CD4-positive, alpha-beta T cell treated with Interleukin-4 for 1 hour (primary cell): ENCODE results near the gene ARHGAP18.
A peak's percentile ranks its signal among the peaks of the same experiment; 100 is the strongest.
"Not testable (repeated sequence)": the region's sequence is repeated elsewhere in the genome, so short reads cannot be mapped to it uniquely, and the experiment has no call there.

Experiments used
- DNase-seq, 2 donors: peaks; one replicate each; pipeline ENCODE4 v3.0.0-alpha.2; 2020 to 2022

The ARHGAP18 gene

DNA sequence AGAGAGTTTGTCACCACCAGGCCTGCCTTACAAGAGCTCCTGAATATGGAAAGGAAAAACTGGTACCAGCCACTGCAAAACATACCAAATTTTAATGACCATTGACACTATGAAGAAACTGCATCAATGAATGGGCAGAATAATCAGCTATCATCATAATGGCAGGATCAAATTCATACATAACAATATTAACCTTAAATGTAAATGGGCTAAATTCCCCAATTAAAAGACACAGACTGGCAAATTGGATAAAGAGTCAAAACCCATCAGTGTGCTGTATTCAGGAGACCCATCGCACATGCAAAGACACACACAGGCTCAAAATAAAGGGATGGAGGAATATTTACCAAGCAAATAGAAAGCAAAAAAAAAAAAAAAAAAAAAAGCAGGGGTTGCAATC, 139.0 kb downstream of the ARHGAP18 start:
- DNase-seq: not testable (repeated sequence)

DNA sequence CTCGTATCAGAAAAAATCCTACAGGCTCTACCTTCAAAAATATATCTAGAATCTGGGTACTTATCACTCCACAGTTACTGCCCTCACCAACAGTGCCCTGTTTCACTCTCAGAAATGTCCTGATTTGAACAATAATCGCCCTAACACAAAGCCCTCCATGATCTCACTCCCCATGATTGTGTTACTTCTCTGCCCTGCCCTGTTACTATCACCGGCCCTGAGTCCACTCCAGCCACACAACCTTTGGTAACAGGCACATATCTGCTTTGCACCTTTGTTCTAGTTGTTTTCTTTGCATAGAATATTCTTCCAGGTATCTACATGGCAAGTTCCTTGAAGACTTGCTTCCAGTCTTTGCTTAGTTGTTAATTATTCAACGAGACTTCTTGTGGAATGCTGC, 142.0 kb downstream of the ARHGAP18 start:
- no peak for DNase-seq

DNA sequence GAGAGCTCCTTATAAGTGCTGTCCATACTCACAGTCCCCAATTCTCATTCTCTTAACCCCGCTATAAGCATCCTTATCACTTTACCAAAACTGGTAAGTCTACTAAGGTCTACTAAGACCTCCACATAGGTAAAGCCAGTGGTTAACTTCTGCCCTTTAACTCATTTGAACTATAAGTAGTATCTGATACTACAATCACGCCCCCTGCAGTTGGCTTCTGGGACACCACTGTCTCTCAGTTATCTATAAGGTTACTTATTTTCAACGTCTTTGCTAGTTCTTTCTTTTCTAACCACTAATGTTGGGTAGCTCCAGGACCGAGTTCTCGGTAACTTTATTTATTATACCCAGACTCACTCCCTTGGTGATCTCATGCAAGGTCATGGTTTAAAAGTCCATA, 142.6 kb downstream of the ARHGAP18 start:
- DNase-seq: peak in 1 of 2 donors; percentile 6

DNA sequence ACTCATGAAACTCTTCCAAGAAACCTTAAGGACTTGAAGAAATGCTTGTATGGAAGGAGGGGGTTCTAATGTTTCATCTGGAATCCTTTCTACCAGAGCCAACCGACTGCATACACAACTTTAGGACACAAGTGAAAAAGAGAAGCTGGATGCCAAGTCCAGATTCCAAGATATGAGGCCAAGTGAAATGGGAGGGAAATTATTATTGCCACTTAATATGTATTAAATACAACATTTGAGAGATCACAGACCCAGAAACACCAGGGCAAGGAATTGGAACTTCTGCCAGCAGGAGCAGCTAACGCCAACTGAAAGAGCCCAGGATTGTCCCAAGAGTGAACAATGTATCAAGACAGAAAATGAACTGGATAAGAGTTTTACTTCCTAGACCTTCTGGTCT, 144.2 kb downstream of the ARHGAP18 start:
- no peak for DNase-seq

DNA sequence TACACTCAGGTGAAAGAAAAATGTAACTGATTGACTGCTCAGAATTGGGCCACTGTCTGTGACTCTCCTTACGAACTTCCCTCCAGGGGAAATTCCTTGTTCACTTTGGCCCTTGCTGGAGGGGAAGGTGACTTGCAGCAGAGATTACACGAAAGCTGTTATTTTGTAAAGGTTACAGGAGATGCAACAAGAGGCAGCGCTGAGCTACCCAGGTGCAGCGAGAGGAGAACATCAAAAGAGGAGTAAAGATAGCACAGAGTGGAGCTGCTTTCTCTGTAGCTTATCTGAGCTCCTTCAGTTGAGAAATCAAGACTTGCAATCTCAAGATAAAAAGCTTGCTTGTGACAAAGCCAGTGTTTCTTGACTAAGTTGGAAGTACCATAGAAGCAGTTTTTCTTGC, 144.6 kb downstream of the ARHGAP18 start:
- no peak for DNase-seq

DNA sequence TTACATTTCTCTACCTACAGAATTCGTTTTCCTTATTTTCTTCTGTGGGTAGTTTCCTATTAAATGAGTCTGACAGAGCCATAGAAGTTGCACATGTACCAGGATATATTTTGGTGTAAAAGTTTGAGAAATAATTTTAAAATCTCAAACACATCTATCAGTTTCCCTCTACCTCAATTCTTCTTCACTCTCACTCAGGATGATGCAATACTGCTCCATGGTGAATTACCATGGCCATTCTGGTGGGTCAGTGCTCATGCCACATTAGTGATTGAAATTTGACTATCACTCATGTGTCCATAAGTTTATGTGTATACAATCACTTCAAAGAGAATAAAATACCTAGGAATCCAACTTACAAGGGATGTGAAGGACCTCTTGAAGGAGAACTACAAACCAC, 151.7 kb downstream of the ARHGAP18 start:
- DNase-seq: no peak

DNA sequence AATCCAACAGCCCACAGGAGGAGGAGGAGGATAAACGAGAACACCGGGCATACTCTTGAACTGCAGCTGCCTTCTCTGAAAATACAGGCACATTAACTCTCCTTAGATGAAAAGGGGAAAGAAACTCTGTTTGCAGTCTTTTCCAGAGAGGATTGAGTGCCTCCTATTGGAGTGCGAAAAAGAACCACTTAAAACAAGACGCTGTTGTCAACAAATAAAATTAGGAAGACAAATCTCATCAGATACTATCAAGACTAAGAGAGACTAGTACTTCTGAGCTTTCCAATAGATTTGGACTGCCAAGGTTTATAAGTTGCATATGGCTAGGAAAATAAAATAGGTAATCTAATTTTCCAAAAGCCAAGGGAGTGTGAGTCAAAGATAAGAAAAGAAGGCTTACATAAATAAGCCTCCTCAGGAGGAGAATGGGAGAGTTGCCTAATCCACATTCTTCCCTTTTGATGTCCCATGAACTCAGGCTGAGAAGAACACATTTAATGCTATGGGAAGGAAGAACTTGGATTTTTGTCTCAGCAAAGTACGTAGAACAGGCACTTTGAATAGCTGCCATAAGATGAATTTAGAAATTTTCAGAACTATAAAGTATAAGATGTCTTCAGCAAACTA, 154.7 kb downstream of the ARHGAP18 start:
- DNase-seq: no peak

DNA sequence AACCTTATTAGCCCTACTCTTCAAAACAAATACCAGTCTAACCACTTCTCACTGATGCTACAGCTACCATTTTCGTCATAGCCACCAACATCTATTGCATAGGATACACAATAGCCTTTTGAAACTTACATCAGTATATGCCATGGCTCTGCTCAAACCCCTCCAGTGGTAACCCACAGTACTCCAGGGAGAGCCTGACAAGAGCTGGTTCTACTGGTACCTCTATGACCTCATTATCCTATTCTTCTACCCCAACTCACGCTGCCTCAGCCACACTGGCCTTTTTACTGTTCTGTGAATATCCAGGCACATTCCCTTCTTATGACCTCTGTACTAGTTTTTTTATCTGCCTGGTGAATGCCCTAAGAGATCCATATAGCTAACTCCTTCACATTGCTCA, 157.6 kb downstream of the ARHGAP18 start:
- DNase-seq: no peak

DNA sequence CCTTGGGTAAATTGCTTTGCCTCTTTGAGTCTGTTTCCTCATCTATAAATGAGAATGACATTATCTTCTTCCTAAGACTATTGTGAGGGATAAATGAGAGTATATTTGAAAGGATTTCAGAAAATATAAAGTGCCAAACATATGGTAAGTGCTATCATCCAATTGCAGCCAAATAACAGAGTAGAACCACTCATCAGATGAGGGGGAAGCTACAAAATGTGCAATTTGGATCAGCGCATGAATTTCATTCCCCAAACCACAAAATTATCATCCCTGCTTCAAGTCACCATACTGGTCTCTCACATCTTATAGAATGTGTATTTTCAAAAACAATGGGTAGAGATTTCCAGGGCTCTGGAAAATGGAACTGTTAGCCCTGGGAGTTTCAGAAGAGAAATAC, 158.5 kb downstream of the ARHGAP18 start:
- DNase-seq: no peak

DNA sequence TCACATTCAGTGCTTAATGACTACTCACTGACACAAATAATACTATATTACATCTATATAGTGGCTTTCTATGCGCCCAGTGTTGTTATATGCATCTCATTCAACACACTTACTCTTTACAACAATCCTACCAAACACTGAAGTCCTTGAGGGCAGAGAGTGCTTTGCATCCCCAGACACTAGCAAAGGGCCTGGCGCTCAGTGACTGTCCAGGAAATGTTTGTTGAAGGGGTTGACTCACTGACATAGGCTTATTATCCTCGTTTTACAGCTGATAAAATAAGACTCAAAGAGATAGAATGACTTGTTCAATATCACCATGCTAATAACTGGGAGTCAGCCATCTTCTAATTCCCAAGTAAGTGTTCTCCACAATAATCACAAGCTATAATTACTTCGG, 163.3 kb downstream of the ARHGAP18 start:
- no peak for DNase-seq

DNA sequence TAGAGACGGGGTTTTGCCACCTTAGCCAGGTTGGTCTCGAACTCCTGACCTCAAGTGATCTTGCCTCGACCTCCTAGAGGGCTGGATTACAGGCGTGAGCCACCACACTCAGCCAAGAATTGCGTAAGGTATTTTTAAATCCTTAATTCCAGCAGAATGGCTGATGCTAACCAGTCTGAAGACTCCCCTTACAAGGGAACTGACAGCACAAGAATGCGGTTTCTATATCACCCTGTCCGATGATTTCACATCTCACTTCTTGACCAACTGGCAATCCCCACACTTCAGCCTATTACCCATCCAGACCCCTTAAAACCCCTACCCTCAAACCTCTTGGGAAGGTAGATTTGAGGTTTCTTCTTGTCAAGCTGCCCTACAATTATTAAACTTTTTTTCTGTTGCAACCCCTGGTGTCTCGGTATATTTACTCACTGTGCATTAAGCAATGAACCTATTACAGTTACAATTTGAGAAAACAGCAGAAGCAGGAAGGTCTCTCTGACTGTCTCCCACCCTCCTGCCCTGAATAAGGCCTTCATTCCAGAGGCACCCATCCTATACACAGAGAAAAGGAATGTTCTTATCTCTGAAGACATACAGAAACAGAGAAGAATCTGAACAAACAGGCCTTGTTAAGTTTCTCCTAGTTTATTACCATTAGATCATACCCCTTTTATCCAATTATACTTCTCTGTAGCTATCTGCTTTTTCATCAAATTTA, 164.9 kb downstream of the ARHGAP18 start:
- no peak for DNase-seq

DNA sequence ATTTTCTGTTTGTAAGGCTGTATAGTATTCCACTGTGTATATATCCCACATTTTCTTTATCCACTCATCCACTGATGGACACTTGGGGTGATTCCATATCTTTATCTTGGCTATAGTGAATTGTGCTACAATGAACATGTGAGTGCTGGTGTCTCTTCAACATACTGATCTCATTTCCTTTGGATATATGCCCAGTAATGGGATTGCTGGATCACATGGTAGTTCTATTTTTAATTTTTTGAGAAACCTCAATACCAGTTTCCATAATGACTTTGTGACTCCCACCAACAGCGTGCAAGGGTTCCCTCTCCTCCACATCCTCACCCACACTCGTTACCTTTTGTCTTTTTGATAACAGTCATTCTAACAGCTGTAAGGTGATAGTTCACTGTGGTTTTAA, 166.0 kb downstream of the ARHGAP18 start:
- DNase-seq: no peak

DNA sequence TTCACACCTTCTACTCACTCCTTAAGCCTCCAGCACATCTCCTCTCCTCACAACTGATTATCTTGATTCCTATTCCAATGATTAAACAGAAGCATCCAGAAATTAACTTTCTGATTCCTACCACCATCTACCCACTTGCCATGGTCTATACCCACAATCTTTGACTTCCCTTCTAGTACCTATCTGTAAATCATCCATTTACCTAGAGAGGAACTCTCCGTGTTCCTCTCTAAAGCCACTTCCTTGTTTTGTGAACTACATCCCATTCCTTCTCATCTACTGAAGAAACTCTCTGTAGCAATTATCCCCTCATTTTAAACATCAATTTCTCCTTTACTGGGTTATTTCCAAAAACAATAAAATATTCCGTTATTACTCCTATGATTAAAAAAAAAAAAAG, 167.3 kb downstream of the ARHGAP18 start:
- no peak for DNase-seq

DNA sequence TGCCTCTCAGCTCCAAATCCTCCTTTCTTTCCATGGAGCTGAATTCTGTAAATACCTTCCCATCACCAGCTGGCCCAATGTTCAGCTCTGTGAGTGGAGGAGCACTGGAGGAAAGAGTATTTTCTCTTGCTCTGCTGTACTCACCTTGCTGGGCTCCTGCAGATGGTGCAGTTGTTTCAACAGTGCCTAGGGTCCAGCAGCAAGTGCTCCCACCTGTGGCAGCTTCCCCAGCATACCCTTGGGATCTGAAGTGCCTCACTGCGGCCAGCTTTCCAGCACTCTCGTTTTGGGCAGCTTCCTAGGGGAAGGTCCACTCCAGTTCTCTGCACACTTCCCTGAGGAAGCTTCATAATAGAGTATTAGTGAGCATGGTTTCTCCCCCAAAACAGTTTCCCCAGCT, 170.9 kb downstream of the ARHGAP18 start:
- no peak for DNase-seq

DNA sequence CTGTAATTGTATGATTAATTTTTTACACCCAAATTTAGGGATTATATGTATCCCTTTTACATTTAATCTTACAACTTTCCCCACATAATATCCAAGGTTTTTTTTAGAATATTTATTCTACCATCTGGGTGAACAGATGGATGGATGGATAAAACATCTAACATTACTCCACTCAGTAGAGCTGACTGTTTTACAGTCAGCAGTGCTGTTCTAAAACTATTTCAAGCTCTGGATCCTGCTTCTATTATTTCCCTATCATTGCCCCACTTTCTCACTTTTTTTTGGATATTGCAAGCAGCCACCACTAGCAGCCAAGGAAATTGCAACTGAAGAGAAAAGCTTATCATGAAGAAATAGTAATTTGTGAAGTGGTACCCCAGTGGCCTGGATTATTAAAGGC, 173.7 kb downstream of the ARHGAP18 start:
- no peak for DNase-seq

DNA sequence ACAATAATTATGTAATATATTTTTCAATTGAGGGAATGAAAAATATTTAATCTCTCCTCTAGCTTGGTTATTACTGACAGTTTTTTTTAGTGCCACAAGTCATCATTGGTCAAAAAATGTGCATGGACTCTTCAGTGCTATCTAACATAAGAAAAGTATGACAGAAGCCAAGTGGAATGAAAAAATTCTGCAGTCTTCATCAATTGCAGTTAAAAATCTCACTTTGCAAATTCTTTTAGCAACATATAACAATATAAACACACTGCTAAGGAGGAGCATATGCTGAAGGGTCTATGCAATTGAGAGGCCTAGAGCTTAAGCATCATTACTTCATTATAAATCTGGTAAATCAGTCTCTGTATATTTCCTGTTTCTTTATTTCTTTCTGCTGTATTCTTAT, 175.1 kb downstream of the ARHGAP18 start:
- DNase-seq: no peak
